Measurements from ENCODE around the gene TRIOBP.

- TF ChIP-seq REST (IDR thresholded peaks at IDR 0.05; ENCODE audit: insufficient read depth in 1 of 2, low read depth in 2 of 2, low read length in 2 of 2) (no peak), POLR2AphosphoS5 (IDR thresholded peaks at IDR 0.05; ENCODE audit: low read depth, low read length) (no peak)
Observed at GRCh38 chr22:37659897-37660708, 36.7 kb upstream of the TRIOBP start.
